ENCODE results near the gene KYAT1.
"Not testable (repeated sequence)": the region's sequence is repeated elsewhere in the genome, so short reads cannot be mapped to it uniquely, and the experiment has no call there.

The KYAT1 gene

DNA sequence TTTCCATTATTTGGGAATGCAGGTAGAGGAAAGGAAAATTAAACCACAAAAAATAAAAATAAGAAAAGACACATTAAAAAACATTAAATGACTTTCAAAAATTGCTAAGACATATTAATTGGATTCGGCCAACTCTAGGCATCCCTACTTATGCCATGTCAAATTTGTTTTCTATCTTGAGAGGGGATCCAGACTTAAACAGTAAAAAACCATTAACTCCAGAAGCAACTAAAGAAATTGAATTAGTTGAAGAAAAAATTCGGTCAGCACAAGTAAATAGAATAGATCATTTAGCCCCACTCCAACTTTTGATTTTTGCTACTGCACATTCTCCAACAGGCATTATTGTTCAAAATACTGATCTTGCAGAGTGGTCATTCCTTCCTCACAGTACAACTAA is 29.1 kb downstream of the KYAT1 start:
- not testable (repeated sequence) for H3K36me3 ChIP-seq (ENCODE audit: control insufficient read depth, insufficient read depth, low read length); H3K27me3 ChIP-seq (ENCODE audit: control insufficient read depth, insufficient read depth, low read length); H3K4me1 ChIP-seq (ENCODE audit: control insufficient read depth, insufficient read depth, low read length); H3K9me3 ChIP-seq (ENCODE audit: control insufficient read depth, insufficient read depth, low read length); H3K9ac ChIP-seq (ENCODE audit: low read depth, low read length); H3K4me3 ChIP-seq (ENCODE audit: low read depth, low read length); H3K27ac ChIP-seq (ENCODE audit: low read depth, low read length)

DNA sequence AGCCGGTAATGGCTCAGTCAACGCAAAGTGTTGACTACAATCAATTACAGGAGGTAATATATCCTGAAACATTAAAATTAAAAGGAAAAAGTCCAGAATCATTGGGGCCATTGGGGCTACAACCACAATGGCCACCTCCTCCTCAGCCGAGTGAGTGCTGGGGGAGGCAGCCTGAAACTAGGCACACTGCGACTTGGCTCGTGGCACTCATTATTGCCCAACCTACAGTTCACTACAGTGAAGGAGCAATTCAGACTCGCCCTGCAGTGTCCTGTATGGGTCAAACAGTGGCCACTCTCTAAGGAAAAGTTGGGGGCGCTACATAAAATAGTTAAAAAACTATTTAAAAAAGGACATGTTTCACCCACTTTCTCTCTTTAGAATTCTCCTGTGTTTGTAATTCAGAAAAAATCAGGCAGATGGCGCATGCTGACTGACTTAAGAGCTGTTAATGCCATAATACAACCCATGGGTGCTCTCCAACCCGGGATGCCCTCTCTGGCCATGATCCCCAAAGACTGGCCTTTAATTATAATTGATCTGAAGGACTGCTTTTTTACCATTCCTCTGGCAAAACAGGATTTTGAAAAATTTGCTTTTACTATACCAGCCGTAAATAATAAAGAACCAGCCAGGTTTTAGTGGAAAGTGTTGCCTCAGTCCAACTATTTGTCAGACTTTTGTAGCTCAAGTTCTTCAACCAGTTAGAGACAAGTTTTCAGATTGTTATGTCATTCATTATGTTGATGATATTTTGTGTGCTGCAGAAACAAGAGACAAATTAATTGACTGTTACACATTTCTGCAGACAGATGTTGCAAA is 29.8 kb downstream of the KYAT1 start:
- H3K36me3 ChIP-seq (ENCODE audit: control insufficient read depth, insufficient read depth, low read length); H3K27me3 ChIP-seq (ENCODE audit: control insufficient read depth, insufficient read depth, low read length); H3K4me3 ChIP-seq (ENCODE audit: low read depth, low read length); H3K27ac ChIP-seq (ENCODE audit: low read depth, low read length); H3K4me1 ChIP-seq (ENCODE audit: control insufficient read depth, insufficient read depth, low read length); H3K9ac ChIP-seq (ENCODE audit: low read depth, low read length); H3K9me3 ChIP-seq (ENCODE audit: control insufficient read depth, insufficient read depth, low read length): not testable (repeated sequence)

DNA sequence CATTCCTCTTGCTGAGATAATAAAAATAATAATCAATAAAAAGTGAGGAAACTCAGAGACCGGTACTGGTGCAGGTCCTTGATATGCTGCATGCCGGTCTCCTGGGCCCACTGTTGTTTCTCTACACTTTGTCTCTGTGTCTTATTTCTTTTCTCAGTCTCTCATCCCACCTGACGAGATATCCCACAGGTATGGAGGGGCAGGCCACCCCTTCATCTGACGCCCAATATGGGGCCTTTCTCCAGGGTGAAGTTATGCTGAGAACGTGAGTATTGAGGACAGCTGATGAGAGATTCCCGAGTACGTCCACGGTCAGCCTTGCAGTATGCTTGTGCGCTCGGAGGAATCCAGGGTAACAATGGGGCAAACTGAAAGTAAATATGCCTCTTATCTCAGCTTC is 30.7 kb downstream of the KYAT1 start:
- H3K36me3 ChIP-seq (ENCODE audit: control insufficient read depth, insufficient read depth, low read length); H3K4me1 ChIP-seq (ENCODE audit: control insufficient read depth, insufficient read depth, low read length); H3K27me3 ChIP-seq (ENCODE audit: control insufficient read depth, insufficient read depth, low read length); H3K27ac ChIP-seq (ENCODE audit: low read depth, low read length); H3K9me3 ChIP-seq (ENCODE audit: control insufficient read depth, insufficient read depth, low read length); H3K4me3 ChIP-seq (ENCODE audit: low read depth, low read length); H3K9ac ChIP-seq (ENCODE audit: low read depth, low read length): not testable (repeated sequence)

DNA sequence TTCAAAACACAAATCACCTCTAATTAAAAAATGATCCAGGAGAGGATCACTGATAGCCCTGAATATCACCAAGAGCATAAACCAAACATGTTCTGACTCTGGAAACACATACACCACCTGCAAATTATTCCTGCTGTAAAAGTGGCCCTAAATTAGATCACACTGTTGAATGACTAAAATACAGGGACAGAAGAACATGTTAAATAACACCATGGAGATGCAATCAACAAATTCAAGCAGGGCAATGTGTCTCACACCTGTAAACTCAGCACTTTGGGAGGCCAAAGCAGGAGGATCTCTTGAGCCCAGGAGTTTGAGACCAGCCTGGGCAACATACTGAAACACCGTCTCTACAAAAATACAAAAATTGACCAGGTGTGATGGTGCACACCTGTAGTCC is 33.9 kb downstream of the KYAT1 start:
- Histone ChIP-seq H3K4me3 (ENCODE audit: low read depth, low read length) (no peak overlapping the region), H3K9me3 (ENCODE audit: control insufficient read depth, insufficient read depth, low read length) (0 out of 2 replicates have a peak, but pooled peaks cover 5% of the 10 kb centered on the region)

DNA sequence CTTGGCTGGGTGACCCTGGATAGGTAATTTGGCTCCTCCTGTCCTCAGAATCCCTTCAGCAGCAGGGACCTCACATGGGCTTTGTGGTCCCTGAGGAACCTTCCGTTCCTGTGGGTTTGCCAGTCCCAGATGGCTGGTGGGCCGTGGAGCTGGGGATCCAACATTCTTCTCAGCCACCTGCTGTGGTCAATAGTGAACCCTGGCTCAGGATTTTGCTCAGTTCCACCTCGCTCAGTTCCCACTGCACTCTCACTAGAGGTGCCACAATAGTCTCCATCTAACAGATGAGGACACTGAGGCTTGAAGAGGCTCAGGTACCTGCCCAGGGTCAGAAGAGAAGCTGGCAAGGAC is 35.1 kb downstream of the KYAT1 start:
- Histone ChIP-seq H3K4me3 (ENCODE audit: low read depth, low read length) (no peak overlapping the region), H3K27me3 (ENCODE audit: control insufficient read depth, insufficient read depth, low read length) (no peaks in the 10 kb centered on the region), H3K9me3 (ENCODE audit: control insufficient read depth, insufficient read depth, low read length) (0 out of 2 replicates have a peak, but pooled peaks cover 5% of the 10 kb centered on the region), H3K36me3 (ENCODE audit: control insufficient read depth, insufficient read depth, low read length) (peaks cover 8% of the 10 kb centered on the region; the same call in 1 of the 2 replicates), H3K9ac (ENCODE audit: low read depth, low read length) (no peak overlapping the region), H3K27ac (ENCODE audit: low read depth, low read length) (no peak overlapping the region), H3K4me1 (ENCODE audit: control insufficient read depth, insufficient read depth, low read length) (no peaks in the 10 kb centered on the region)

More for the DNA sequence above, 33.9 kb downstream of the KYAT1 start:
- H3K36me3 ChIP-seq (ENCODE audit: control insufficient read depth, insufficient read depth, low read length) = no peaks in the 10 kb centered on the region
- H3K27me3 ChIP-seq (ENCODE audit: control insufficient read depth, insufficient read depth, low read length) = no peaks in the 10 kb centered on the region
- H3K9ac ChIP-seq (ENCODE audit: low read depth, low read length) = no peak overlapping the region
- no peaks in the 10 kb centered on the region for H3K4me1 ChIP-seq (ENCODE audit: control insufficient read depth, insufficient read depth, low read length)
- no peak overlapping the region for H3K27ac ChIP-seq (ENCODE audit: low read depth, low read length)

DNA sequence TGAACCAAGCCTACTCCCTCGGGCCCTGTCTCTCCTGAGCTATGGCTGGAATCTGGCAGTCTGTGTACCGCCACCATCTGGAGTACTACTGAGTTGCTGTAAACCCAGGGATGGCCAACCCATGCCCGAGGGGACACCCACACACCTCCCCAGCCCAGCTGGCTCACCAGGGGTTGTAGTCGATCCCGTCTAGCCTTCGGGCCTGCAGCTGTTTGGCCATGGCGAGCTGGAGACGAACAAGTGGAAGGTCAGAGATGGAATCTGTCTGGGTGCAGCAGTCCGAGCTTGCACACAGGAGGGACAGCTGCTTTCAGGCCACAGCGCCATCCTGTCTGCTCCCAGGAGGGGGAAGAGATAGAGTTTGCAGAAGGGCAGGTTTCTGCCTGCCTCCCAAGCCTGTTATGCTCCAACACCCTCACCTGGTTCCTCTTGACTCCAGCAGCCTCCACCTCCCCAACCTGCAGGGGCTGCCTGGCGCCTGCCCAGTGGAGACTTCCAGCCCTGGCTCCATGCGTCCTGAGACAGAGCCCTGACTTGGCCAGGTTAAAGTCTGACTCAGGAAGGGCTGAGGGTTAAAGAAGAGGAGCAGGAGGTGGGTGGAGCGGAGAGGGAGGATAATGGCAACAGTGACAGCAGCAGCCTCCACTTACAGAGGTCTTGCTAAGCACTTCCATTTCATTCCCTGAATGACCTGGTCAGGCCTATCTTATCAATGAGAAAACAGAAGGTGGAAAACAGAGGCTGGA is 36.4 kb downstream of the KYAT1 start:
- Histone ChIP-seq H3K4me1 (ENCODE audit: control insufficient read depth, insufficient read depth, low read length) (no peaks in the 10 kb centered on the region), H3K36me3 (ENCODE audit: control insufficient read depth, insufficient read depth, low read length) (peaks cover 8% of the 10 kb centered on the region; the same call in 1 of the 2 replicates), H3K9ac (ENCODE audit: low read depth, low read length) (no peak overlapping the region), H3K4me3 (ENCODE audit: low read depth, low read length) (no peak overlapping the region), H3K27me3 (ENCODE audit: control insufficient read depth, insufficient read depth, low read length) (no peaks in the 10 kb centered on the region), H3K27ac (ENCODE audit: low read depth, low read length) (no peak overlapping the region), H3K9me3 (ENCODE audit: control insufficient read depth, insufficient read depth, low read length) (no peaks in the 10 kb centered on the region)

DNA sequence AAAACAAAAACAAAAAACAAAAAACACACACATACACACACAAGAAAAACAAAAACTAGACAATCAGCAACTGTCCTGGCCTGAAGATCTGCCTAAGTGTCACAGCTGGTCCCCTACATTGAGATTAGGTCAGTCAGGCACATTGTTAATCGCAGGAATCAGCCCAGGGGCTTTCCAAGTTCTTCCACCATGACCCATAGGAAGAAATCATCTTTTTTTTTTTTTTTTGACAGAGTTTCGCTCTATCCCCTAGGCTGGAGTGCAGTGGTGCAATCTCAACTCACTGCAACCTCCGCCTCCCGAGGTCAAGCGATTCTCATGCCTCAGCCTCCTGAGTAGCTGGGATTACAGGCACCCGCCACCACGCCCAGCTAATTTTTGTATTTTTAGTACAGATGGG is 38.6 kb downstream of the KYAT1 start:
- H3K36me3 ChIP-seq (ENCODE audit: control insufficient read depth, insufficient read depth, low read length) = peaks cover 12% of the 10 kb centered on the region
- not testable (repeated sequence) for H3K4me3 ChIP-seq (ENCODE audit: low read depth, low read length); H3K27me3 ChIP-seq (ENCODE audit: control insufficient read depth, insufficient read depth, low read length); H3K9me3 ChIP-seq (ENCODE audit: control insufficient read depth, insufficient read depth, low read length); H3K4me1 ChIP-seq (ENCODE audit: control insufficient read depth, insufficient read depth, low read length); H3K9ac ChIP-seq (ENCODE audit: low read depth, low read length); H3K27ac ChIP-seq (ENCODE audit: low read depth, low read length)

DNA sequence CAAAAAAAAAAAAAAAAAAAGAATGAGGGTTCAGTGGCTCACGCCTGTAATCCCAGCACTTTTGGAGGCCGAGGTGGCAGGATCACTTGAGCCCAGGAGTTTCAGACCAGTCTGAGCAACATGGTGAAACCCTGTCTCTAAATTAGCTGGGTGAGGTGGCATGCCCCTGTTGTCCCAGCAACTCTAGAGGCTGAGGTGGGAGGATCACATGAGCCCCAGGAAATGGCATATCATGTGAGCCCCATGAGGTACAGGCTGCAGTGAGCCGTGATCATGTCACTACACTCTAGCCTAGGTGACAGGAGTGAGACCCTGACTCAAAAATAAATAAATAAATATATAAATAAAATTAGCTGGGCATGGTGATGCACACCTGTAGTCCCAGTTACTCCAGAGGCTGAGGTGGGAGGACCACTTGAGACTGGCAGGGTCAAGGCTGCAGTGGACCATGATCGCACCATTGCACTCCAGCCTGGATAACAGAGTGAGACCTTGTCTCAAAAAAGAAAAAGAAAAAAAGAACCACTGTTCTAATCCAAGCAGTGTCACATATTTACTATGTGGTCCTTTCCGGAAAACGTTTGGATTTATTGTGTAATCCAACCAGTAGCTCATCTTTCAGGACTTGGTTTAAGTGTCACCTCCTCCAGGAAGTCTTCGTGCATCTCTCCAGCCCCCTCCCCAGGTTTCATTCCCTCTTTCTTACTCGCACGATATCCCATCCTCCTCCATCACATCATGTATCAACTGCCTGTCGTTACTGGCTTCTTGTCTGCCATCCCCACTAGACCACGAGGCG is 39.9 kb downstream of the KYAT1 start:
- no peak overlapping the region for H3K4me3 ChIP-seq (ENCODE audit: low read depth, low read length)
- H3K27ac ChIP-seq (ENCODE audit: low read depth, low read length) = no peak overlapping the region
- peaks cover 18% of the 10 kb centered on the region for H3K36me3 ChIP-seq (ENCODE audit: control insufficient read depth, insufficient read depth, low read length)
- no peaks in the 10 kb centered on the region for H3K4me1 ChIP-seq (ENCODE audit: control insufficient read depth, insufficient read depth, low read length)
- H3K27me3 ChIP-seq (ENCODE audit: control insufficient read depth, insufficient read depth, low read length) = no peaks in the 10 kb centered on the region
- H3K9ac ChIP-seq (ENCODE audit: low read depth, low read length) = no peak overlapping the region
- no peaks in the 10 kb centered on the region for H3K9me3 ChIP-seq (ENCODE audit: control insufficient read depth, insufficient read depth, low read length)

DNA sequence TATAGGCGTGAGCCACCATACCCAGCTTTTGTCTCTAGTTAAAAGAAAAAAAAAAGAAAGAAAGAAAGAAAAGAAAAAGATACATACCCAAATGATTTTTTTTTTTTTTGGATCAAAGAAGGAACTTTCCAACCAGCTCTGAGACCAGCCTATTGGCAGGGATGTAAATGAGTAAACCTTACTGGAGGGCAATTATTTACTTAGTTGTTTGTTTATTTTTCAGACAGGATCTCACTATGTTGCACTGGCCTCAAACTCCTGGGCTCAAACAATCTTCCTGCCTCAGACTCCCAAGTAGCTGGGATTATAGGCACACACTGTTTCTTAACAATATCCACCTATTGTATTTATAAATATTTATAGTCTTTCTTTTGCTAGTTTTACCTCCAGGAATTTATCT is 41.2 kb downstream of the KYAT1 start:
- Histone ChIP-seq H3K27me3 (ENCODE audit: control insufficient read depth, insufficient read depth, low read length) (no peaks in the 10 kb centered on the region), H3K4me1 (ENCODE audit: control insufficient read depth, insufficient read depth, low read length) (no peaks in the 10 kb centered on the region), H3K27ac (ENCODE audit: low read depth, low read length) (no peak overlapping the region)

DNA sequence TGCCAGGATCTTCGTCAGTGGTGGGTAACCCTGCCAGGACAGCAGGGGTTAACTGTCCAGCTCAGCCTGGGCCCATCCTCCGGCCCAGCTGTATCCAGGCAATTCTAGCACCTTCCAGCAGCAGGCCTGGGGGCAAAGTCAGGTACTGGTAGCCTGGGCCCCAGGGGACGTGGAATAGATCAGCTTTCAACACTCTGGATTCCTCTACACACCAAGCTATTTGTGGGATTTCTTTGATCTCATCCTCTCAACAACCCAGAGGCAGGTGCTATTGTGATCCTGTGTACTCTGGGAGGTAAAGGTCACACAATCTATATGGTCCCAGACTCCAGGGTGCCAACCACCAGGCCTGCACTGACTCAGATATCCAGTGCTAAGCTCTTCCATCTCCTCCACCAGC is 43.4 kb downstream of the KYAT1 start:
- Histone ChIP-seq H3K36me3 (ENCODE audit: control insufficient read depth, insufficient read depth, low read length) (peaks cover 36% of the 10 kb centered on the region), H3K4me3 (ENCODE audit: low read depth, low read length) (no peak overlapping the region), H3K27ac (ENCODE audit: low read depth, low read length) (no peak overlapping the region), H3K4me1 (ENCODE audit: control insufficient read depth, insufficient read depth, low read length) (no peaks in the 10 kb centered on the region), H3K9ac (ENCODE audit: low read depth, low read length) (no peak overlapping the region; the same call in 1 of the 2 replicates), H3K27me3 (ENCODE audit: control insufficient read depth, insufficient read depth, low read length) (no peaks in the 10 kb centered on the region), H3K9me3 (ENCODE audit: control insufficient read depth, insufficient read depth, low read length) (no peaks in the 10 kb centered on the region)

More for the DNA sequence above, 41.2 kb downstream of the KYAT1 start:
- Histone ChIP-seq H3K4me3 (ENCODE audit: low read depth, low read length) (no peak overlapping the region), H3K9ac (ENCODE audit: low read depth, low read length) (no peak overlapping the region), H3K36me3 (ENCODE audit: control insufficient read depth, insufficient read depth, low read length) (peaks cover 25% of the 10 kb centered on the region), H3K9me3 (ENCODE audit: control insufficient read depth, insufficient read depth, low read length) (no peaks in the 10 kb centered on the region)
